Mesenchymal stem cell (in vitro differentiated cells and primary cell): ENCODE measurements around the gene ANO10.

Experiments used
- DNase-seq: peaks from one replicate; pipeline ENCODE4 v3.0.0-alpha.2; 2013
- H2AFZ ChIP-seq: one replicate; pipeline ENCODE4 v1.6.1; 2013; ENCODE audit warnings: low read depth, mild to moderate bottlenecking, control low read depth, inconsistent platforms, low read length, moderate library complexity
- H2AK5ac ChIP-seq: 2 replicates; pipeline ENCODE4 v1.6.1; 2013; ENCODE audit warnings: low read length, moderate library complexity, mild to moderate bottlenecking, inconsistent platforms; ENCODE audit not compliant: severe bottlenecking
- H2BK120ac ChIP-seq: one replicate; pipeline ENCODE4 v1.6.1; 2013; ENCODE audit warnings: low read depth, mild to moderate bottlenecking, inconsistent platforms, low read length, moderate library complexity
- H2BK12ac ChIP-seq, 2 experiments: one replicate each; pipeline ENCODE4 v1.6.1; 2013; ENCODE audit warnings: inconsistent platforms in 2 of 2, low read length in 2 of 2, mild to moderate bottlenecking in 2 of 2, moderate library complexity in 2 of 2, control low read depth in 1 of 2
- H2BK15ac ChIP-seq: one replicate; pipeline ENCODE4 v1.6.1; 2013; ENCODE audit warnings: mild to moderate bottlenecking, low read depth, inconsistent platforms; ENCODE audit not compliant: poor library complexity, severe bottlenecking
- H2BK5ac ChIP-seq: 2 replicates; pipeline ENCODE4 v1.6.1; 2013; ENCODE audit warnings: low read depth, mild to moderate bottlenecking, low read length, control low read depth, inconsistent platforms; ENCODE audit not compliant: poor library complexity, severe bottlenecking
- H3K14ac ChIP-seq, 2 experiments: one replicate each; pipeline ENCODE4 v1.6.1; 2013; ENCODE audit warnings: inconsistent platforms in 2 of 2, low read length in 2 of 2, control low read depth in 1 of 2, mild to moderate bottlenecking in 1 of 2, moderate library complexity in 1 of 2
- H3K18ac ChIP-seq, 2 experiments: one replicate each; pipeline ENCODE4 v1.6.1; 2013; ENCODE audit warnings: inconsistent platforms in 2 of 2, low read length in 2 of 2, control low read depth in 1 of 2, low read depth in 1 of 2, mild to moderate bottlenecking in 1 of 2
- H3K23ac ChIP-seq, 2 experiments: one replicate each; pipeline ENCODE4 v1.6.1; 2013; ENCODE audit warnings: inconsistent platforms in 2 of 2, low read length in 2 of 2, mild to moderate bottlenecking in 2 of 2, moderate library complexity in 2 of 2, control low read depth in 1 of 2
- H3K27ac ChIP-seq: 2 replicates; pipeline ENCODE4 v1.5.1; 2013; ENCODE audit warnings: mild to moderate bottlenecking, moderate library complexity, low read length, control low read depth, inconsistent platforms; ENCODE audit not compliant: poor library complexity, severe bottlenecking
- H3K27me3 ChIP-seq, 2 experiments: 2 replicates each; pipeline versions ENCODE4 v1.6.1 to v1.7.0; 2013; ENCODE audit warnings: low read length in 2 of 2, mild to moderate bottlenecking in 2 of 2, moderate library complexity in 2 of 2, control low read depth in 1 of 2, inconsistent platforms in 1 of 2; ENCODE audit not compliant: control insufficient read depth in 1 of 2, insufficient read depth in 1 of 2
- H3K36me3 ChIP-seq, 2 experiments: 2 replicates each; pipeline versions ENCODE4 v1.6.1 to v1.7.0; 2013; ENCODE audit warnings: low read length in 2 of 2, control low read depth in 1 of 2, inconsistent platforms in 1 of 2, low read depth in 1 of 2, mild to moderate bottlenecking in 1 of 2; ENCODE audit not compliant: insufficient read depth in 2 of 2, control insufficient read depth in 1 of 2
- H3K4ac ChIP-seq, 2 experiments: one replicate each; pipeline ENCODE4 v1.6.1; 2013; ENCODE audit warnings: inconsistent platforms in 2 of 2, low read length in 2 of 2, mild to moderate bottlenecking in 2 of 2, moderate library complexity in 2 of 2, control low read depth in 1 of 2, low read depth in 1 of 2
- H3K4me1 ChIP-seq: 2 replicates; pipeline ENCODE4 v1.6.1; 2013; ENCODE audit warnings: low read depth, low read length, control low read depth; ENCODE audit not compliant: control insufficient read depth, insufficient read depth
- H3K4me2 ChIP-seq: 2 replicates; pipeline ENCODE4 v1.6.1; 2013; ENCODE audit warnings: low read length, mild to moderate bottlenecking, inconsistent platforms; ENCODE audit not compliant: poor library complexity, severe bottlenecking
- H3K4me3 ChIP-seq, 2 experiments: 2 replicates each; pipeline versions ENCODE4 v1.5.1 to v1.7.0; 2013; ENCODE audit warnings: low read length in 2 of 2, mild to moderate bottlenecking in 2 of 2, control low read depth in 1 of 2, low read depth in 1 of 2; ENCODE audit not compliant: insufficient read depth in 1 of 2
- H3K79me1 ChIP-seq: replicated peaks from 2 replicates; pipeline ENCODE4 v1.6.1; 2013; ENCODE audit warnings: mild to moderate bottlenecking, control low read depth, low read length, inconsistent platforms; ENCODE audit not compliant: poor library complexity, severe bottlenecking
- H3K9ac ChIP-seq: 2 replicates; pipeline ENCODE4 v1.7.0; 2013; ENCODE audit warnings: mild to moderate bottlenecking, low read length, moderate library complexity
- H3K9me3 ChIP-seq: 2 replicates; pipeline ENCODE4 v1.7.0; 2013; ENCODE audit warnings: mild to moderate bottlenecking, low read length; ENCODE audit not compliant: control insufficient read depth
- H4K8ac ChIP-seq: one replicate; pipeline ENCODE4 v1.6.1; 2013; ENCODE audit warnings: inconsistent platforms, mild to moderate bottlenecking, low read length, moderate library complexity
- H4K91ac ChIP-seq: one replicate; pipeline ENCODE4 v1.6.1; 2013; ENCODE audit warnings: mild to moderate bottlenecking, low read length, inconsistent platforms
- WGBS: methylation state at CpG from one replicate; pipeline ENCODE4 v1.1.7; 2013; ENCODE audit warnings: mixed read lengths; 5-methylcytosine and 5-hydroxymethylcytosine counted together

Gene ANO10

GRCh38 chr3:43624619-43625305 is 3.0 kb upstream of the ANO10 start:
- Histone ChIP-seq H3K4me3 (no peak overlapping the region), H3K4ac (no peak overlapping the region), H2BK5ac (no peak overlapping the region), H2BK120ac (no peak overlapping the region), H4K91ac (no peak overlapping the region), H2AK5ac (no peak overlapping the region), H4K8ac (no peak overlapping the region), H2BK12ac (no peak overlapping the region), H3K9me3 (no peaks in the 10 kb centered on the region), H2AFZ (no peak overlapping the region), H3K14ac (no peak overlapping the region), H3K23ac (no peak overlapping the region), H3K27ac (no peak overlapping the region), H3K79me1 (no peaks in the 10 kb centered on the region), H3K4me1 (peaks cover 4% of the 10 kb centered on the region), H3K18ac (no peak overlapping the region), H3K27me3 (no peaks in the 10 kb centered on the region), H2BK15ac (no peak overlapping the region), H3K9ac (no peak overlapping the region), H3K36me3 (no peaks in the 10 kb centered on the region), H3K4me2 (no peak overlapping the region)
- WGBS: 99% methylated on average over 6 of the region's 6 CpGs
- DNase-seq: no peak

DNA sequence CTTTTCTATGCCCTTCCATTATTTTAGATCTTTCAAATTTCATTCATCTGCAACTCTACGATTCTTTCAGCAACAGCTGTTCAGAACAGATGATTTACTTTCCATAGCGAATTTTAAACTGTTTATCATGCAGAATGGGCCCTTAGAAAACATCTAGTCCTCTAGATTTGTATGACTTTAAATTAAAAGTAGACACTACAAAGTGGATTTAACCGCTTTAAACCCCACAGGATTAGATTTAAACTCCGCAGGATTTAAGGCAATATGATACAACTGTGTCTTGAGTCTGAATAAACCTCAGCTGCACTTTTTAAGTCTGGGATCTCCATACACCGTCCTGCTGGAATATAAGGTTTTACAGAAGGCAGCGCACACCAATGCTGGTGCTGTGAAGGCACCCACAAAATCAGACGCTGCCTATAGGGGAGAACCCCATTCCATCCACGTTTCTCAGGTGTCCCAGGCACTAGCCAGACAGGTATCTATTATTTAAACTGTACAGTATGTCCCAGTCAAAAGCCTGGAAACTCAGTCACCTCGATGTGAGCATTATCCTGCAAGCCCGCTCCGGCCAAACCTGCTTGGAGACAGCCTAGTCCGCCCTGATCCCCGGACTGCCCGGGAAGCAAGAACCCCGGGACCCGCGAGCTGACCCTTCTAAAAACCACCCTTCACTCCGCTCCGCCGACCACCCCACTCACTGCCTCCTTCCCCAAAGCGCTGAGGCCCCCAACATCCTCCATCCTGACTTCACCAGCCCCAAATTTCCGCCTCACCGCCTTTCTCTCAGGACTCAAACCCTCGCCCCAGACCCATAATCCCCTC is 768 bp downstream of the ANO10 start:
- Histone ChIP-seq H3K14ac (peak overlapping the region in 1 of 2 experiments; percentile 8), H2BK120ac (peak overlapping the region; percentile 29), H3K4ac (peak overlapping the region in 1 of 2 experiments; percentile 73), H3K27ac (peak overlapping the region; percentile 15), H3K4me1 (peaks cover 5% of the 10 kb centered on the region), H3K4me2 (peak overlapping the region; percentile 92), H3K9me3 (no peaks in the 10 kb centered on the region), H3K27me3 (no peaks in the 10 kb centered on the region), H3K79me1 (peaks cover 14% of the 10 kb centered on the region), H3K9ac (peak overlapping the region; percentile 94), H2BK15ac (no peak overlapping the region), H2BK12ac (no peak overlapping the region), H3K18ac (peak overlapping the region in 1 of 2 experiments; percentile 79), H4K8ac (no peak overlapping the region), H3K36me3 (peaks cover 0 to 9% of the 10 kb centered on the region in 2 experiments), H2AK5ac (no peak overlapping the region), H2BK5ac (no peak overlapping the region), H4K91ac (no peak overlapping the region), H3K4me3 (peak overlapping the region; percentile 81 to 95), H3K23ac (no peak overlapping the region), H2AFZ (peak overlapping the region; percentile 72)
- 13% methylated on average over 23 of the region's 24 CpGs for WGBS
- peak; percentile 41 for DNase-seq

- no peak overlapping the region for H4K8ac ChIP-seq
- H3K4me1 ChIP-seq: peaks cover 5% of the 10 kb centered on the region
- H2BK5ac ChIP-seq: no peak overlapping the region
- peaks cover 17% of the 10 kb centered on the region for H3K79me1 ChIP-seq
- H2BK120ac ChIP-seq: no peak overlapping the region
- H3K9me3 ChIP-seq: no peaks in the 10 kb centered on the region
- no peaks in the 10 kb centered on the region for H3K27me3 ChIP-seq
- no peak overlapping the region for H2AFZ ChIP-seq
- no peak for DNase-seq
- H3K27ac ChIP-seq: no peak overlapping the region
- no peak overlapping the region for H3K14ac ChIP-seq
- no peak overlapping the region for H3K18ac ChIP-seq
- H3K4me3 ChIP-seq: no peak overlapping the region
- H2AK5ac ChIP-seq: no peak overlapping the region
- 89% methylated on average over 4 of the region's 5 CpGs for WGBS
- H3K4ac ChIP-seq: no peak overlapping the region
- H3K36me3 ChIP-seq: peaks cover 0 to 9% of the 10 kb centered on the region in 2 experiments
- H3K9ac ChIP-seq: no peak overlapping the region
- H2BK15ac ChIP-seq: no peak overlapping the region
- no peak overlapping the region for H2BK12ac ChIP-seq
- H3K23ac ChIP-seq: no peak overlapping the region
- H4K91ac ChIP-seq: no peak overlapping the region
- no peak overlapping the region for H3K4me2 ChIP-seq
Measured at GRCh38 chr3:43619588-43619987, 2.2 kb downstream of the ANO10 start.

- H3K14ac ChIP-seq: peak overlapping the region in 1 of 2 experiments; percentile 11
- no peak overlapping the region for H3K18ac ChIP-seq
- H2BK15ac ChIP-seq: no peak overlapping the region
- H2AK5ac ChIP-seq: no peak overlapping the region
- no peak overlapping the region for H3K4me2 ChIP-seq
- no peak overlapping the region for H2AFZ ChIP-seq
- H3K4me3 ChIP-seq: no peak overlapping the region
- peaks cover 21% of the 10 kb centered on the region for H3K79me1 ChIP-seq
- no peak overlapping the region for H3K27ac ChIP-seq
- no peak overlapping the region for H3K9ac ChIP-seq
- H3K9me3 ChIP-seq: no peaks in the 10 kb centered on the region
- H3K36me3 ChIP-seq: peaks cover 0 to 9% of the 10 kb centered on the region in 2 experiments
- no peak overlapping the region for H2BK5ac ChIP-seq
- 67% methylated on average over 1 of the region's 1 CpG for WGBS
- H2BK12ac ChIP-seq: no peak overlapping the region
- H3K27me3 ChIP-seq: no peaks in the 10 kb centered on the region
- no peak overlapping the region for H4K91ac ChIP-seq
- H3K23ac ChIP-seq: no peak overlapping the region
- H3K4ac ChIP-seq: no peak overlapping the region
- H2BK120ac ChIP-seq: no peak overlapping the region
- no peak overlapping the region for H4K8ac ChIP-seq
- no peak for DNase-seq
- H3K4me1 ChIP-seq: peaks cover 5% of the 10 kb centered on the region
Measured at GRCh38 chr3:43618142-43618541, 3.7 kb downstream of the ANO10 start.
